NB4 (cell line): ENCODE results near the gene RSPRY1.

Source experiments
- CTCF ChIP-seq: IDR thresholded peaks from one replicate; pipeline ENCODE4 v1.5.1; 2012; ENCODE audit warnings: low read depth, low read length
- TF ChIP-seq, protein P1 (sequence below): IDR thresholded peaks from 2 replicates; pipeline ENCODE4 v1.6.1; 2011; ENCODE audit warnings: low read depth, low read length

DNA sequence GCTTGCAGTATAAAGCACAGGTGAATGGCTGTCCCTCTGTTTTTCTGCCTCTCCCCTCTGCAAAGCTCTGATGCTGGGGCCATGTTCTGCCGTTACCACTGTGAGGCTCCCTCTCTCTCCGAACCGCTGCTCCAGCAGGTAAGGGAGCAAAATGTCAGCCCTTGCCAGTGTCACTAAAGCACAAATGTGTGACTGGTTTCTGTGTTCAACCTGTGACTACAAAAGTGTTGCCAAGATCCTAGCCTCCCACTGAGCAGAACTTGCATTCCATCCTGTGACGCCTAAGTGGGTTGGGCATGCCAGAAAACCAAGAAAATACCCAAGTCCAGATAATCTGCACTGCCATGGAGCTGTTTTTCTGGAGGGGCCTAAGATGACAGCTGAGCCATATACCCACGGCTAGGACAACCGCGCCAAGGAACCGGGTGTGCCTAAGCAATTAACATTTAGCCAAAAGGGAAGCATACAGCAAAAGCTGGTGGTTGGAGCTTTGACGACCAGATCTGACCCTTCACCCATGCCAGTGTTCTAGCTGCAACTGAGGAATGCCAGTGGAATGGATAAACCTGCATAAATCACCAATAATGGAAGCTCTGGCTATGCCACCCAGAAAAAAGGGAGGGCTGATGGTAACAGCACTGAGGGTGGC is 35.3 kb upstream of the RSPRY1 start:
- TF ChIP-seq, protein P1, sequence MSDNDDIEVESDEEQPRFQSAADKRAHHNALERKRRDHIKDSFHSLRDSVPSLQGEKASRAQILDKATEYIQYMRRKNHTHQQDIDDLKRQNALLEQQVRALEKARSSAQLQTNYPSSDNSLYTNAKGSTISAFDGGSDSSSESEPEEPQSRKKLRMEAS, result no peak
- TF ChIP-seq CTCF, result no peak
